K562 (cell line): Measurements from ENCODE around the gene TAS2R42. TPM values are rescaled to one million over a fixed set of nuclear protein-coding genes. Genes with fewer than 3 reads are reported as not detected.

ENCODE experiments used
- ESRRB ChIP-seq: fragments of 250-450 bp; sonication (Bioruptor Pico); IDR thresholded peaks from 2 replicates; pipeline ENCODE4 v1.5.0; 2020; ENCODE audit warnings: mild to moderate bottlenecking, moderate library complexity, borderline replicate concordance
- ETS2 ChIP-seq: IDR thresholded peaks from 2 replicates; pipeline ENCODE4 v1.6.1; 2016; ENCODE audit warnings: borderline replicate concordance, missing genetic modification characterization, mild to moderate bottlenecking, moderate library complexity, missing compliant biosample characterization; ENCODE audit not compliant: poor library complexity, severe bottlenecking
- FIP1L1 ChIP-seq: fragments of 200-400 bp; formaldehyde crosslinking; IDR thresholded peaks from 2 replicates; pipeline ENCODE4 v1.6.1; 2018; ENCODE audit warnings: mild to moderate bottlenecking, low read depth, low read length; ENCODE audit not compliant: poor library complexity, severe bottlenecking
- MTA2 ChIP-seq: fragments of 450-650 bp; IDR thresholded peaks from 2 replicates; pipeline ENCODE4 v1.6.1; 2016; ENCODE audit warnings: low read depth
- NCOA4 ChIP-seq: fragments of 450-650 bp; IDR thresholded peaks from 2 replicates; pipeline ENCODE4 v1.6.1; 2018; ENCODE audit warnings: mild to moderate bottlenecking; ENCODE audit not compliant: partially characterized antibody
- NFE2 ChIP-seq: IDR thresholded peaks from 2 replicates; pipeline ENCODE4 v1.6.1; 2014; ENCODE audit warnings: antibody characterized with exemption, low read depth
- NRF1 ChIP-seq, 2 experiments: fragments of 450-650 bp; IDR thresholded peaks in 1 of 2; conservative IDR thresholded peaks in 1 of 2; 2 replicates each; pipeline ENCODE4 v1.6.1; 2014; ENCODE audit warnings: mild to moderate bottlenecking in 2 of 2
- TAF7 ChIP-seq: fragments of 450-650 bp; IDR thresholded peaks from 2 replicates; pipeline ENCODE4 v1.6.1; 2016; ENCODE audit warnings: missing genetic modification characterization, missing compliant biosample characterization
- TEAD2 ChIP-seq: fragments of 450-650 bp; IDR thresholded peaks from 2 replicates; pipeline ENCODE4 v1.6.1; 2016; ENCODE audit warnings: missing genetic modification characterization, control low read depth, missing compliant biosample characterization
- THRAP3 ChIP-seq: fragments of 450-650 bp; IDR thresholded peaks from 2 replicates; pipeline ENCODE4 v1.6.1; 2016; ENCODE audit warnings: mild to moderate bottlenecking, inconsistent platforms, borderline replicate concordance
- ZBTB40 ChIP-seq, 2 experiments: fragments of 450-650 bp in 1 of 2; sonication (generic) in 1 of 2; formaldehyde crosslinking in 1 of 2; IDR thresholded peaks; 2 replicates each; pipeline versions ENCODE4 v1.7.1 to v1.9.0; 2016 to 2022; ENCODE audit warnings: inconsistent platforms in 1 of 2, mild to moderate bottlenecking in 1 of 2, missing genetic modification reagents in 1 of 2
- ZBTB7A ChIP-seq: IDR thresholded peaks from 2 replicates; pipeline ENCODE4 v1.6.1; 2011; ENCODE audit warnings: low read depth, mild to moderate bottlenecking, low read length, moderate library complexity, borderline replicate concordance; ENCODE audit not compliant: control insufficient read depth
- ZNF280B ChIP-seq: fragments of 250-450 bp; sonication (Bioruptor Pico); IDR thresholded peaks from 2 replicates; pipeline ENCODE4 v1.5.1; 2021; ENCODE audit warnings: mild to moderate bottlenecking
- ZNF77 ChIP-seq: fragments of 250-450 bp; sonication (Bioruptor Pico); IDR thresholded peaks from 2 replicates; pipeline ENCODE4 v1.5.0; 2020
- ZNF79 ChIP-seq: fragments of 250-450 bp; sonication (Bioruptor Pico); IDR thresholded peaks from 2 replicates; pipeline ENCODE4 v1.4.0; 2020; ENCODE audit warnings: low read depth, mild to moderate bottlenecking, moderate library complexity
- polyA plus RNA-seq, 8 experiments: library from polyadenylated mRNA; depleted of rRNA in 4 of 8; stranded (reverse) in 5 of 8; unstranded in 3 of 8; fragments of >200 nt; fragmentation: Nextera tagmentation in 2 of 8; fragmentation: Illumina TruSeq in 1 of 8; extraction: Ambion mirVana in 2 of 8; extraction: Trizol in 1 of 8; gene quantifications; 2 replicates each; pipeline versions ENCODE4 v1.2.1 to v1.2.3, GENCODE V29; 2011 to 2014; ENCODE audit warnings: inconsistent platforms in 1 of 8, missing spikeins in 1 of 8
- total RNA-seq, 7 experiments: library from RNA; depleted of rRNA in 6 of 7; stranded (reverse); fragments of >200 nt in 6 of 7; fragmentation: Illumina TruSeq in 2 of 7; extraction: Trizol in 2 of 7; gene quantifications; 2 replicates each; pipeline versions ENCODE4 v1.2.1 to v1.2.3, GENCODE V29; 2011 to 2021; ENCODE audit warnings: low replicate concordance in 1 of 7

TAS2R42 gene
- total and polyA plus RNA-seq, 9 of the 15 experiments (the other 6 are each of a cell fraction or from before 2014, with no cell fraction given) = not detected

GRCh38 chr12:11209113-11209512, 22.4 kb upstream of the TAS2R42 start (continued):
- TF ChIP-seq ZBTB40 (IDR thresholded peaks at IDR 0.05) = no peak
- no peak for TF ChIP-seq ZBTB40 (CRISPR knock-in tag; IDR thresholded peaks at IDR 0.05)
- no peak for TF ChIP-seq NFE2
- no peak for TF ChIP-seq NCOA4
- no peak for TF ChIP-seq MTA2
- TF ChIP-seq TAF7 (tag) = no peak
- TF ChIP-seq FIP1L1 = no peak
- no peak for TF ChIP-seq ZNF79 (CRISPR knock-in tag)
- no peak for TF ChIP-seq NRF1 (conservative IDR thresholded peaks at IDR 0.05 in 1 of 2, IDR thresholded peaks at IDR 0.05 in 1 of 2)
- no peak for TF ChIP-seq ZBTB7A
- TF ChIP-seq ETS2 (tag) = no peak
- TF ChIP-seq ZNF280B (CRISPR knock-in tag) = no peak
- no peak for TF ChIP-seq THRAP3
- TF ChIP-seq ZNF77 (CRISPR knock-in tag) = no peak
- no peak for TF ChIP-seq TEAD2 (tag)
- no peak for TF ChIP-seq ESRRB (CRISPR knock-in tag)
- TF ChIP-seq, all 486 proteins: peak for 0
